SH-SY5Y (cell line): ENCODE measurements around the gene TAOK3.

ENCODE experiments used
- GATA2 ChIP-seq: IDR thresholded peaks from 2 replicates; pipeline ENCODE4 v1.6.1; 2011; ENCODE audit warnings: mild to moderate bottlenecking, low read depth, low read length
- GATA3 ChIP-seq: IDR thresholded peaks from 2 replicates; pipeline ENCODE4 v1.6.1; 2011; ENCODE audit warnings: low read depth, mild to moderate bottlenecking, low read length, moderate library complexity

DNA sequence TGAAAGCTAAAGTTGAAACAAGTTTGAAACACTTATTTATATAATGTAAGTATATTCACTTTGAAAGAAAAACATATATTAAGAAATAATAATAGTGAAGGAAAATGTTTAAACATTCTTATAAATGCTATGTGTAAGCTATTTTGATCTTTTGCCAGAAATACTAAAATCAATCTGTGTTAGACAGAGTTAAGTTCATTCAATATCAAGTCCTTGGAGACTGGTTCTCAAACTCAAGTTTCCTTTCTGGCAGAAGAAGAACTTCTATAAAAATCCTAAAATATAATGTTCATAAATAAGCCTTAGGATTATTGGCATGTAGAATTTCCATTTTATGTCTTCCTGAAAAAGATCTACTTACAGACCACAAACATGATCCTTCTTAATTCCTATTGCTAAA, 45.3 kb downstream of the TAOK3 start:
- TF ChIP-seq GATA2 = no peak
- TF ChIP-seq GATA3 = no peak; the same call in 1 of the 2 replicates
